ENCODE measurements around the gene ZNF598.

DNA sequence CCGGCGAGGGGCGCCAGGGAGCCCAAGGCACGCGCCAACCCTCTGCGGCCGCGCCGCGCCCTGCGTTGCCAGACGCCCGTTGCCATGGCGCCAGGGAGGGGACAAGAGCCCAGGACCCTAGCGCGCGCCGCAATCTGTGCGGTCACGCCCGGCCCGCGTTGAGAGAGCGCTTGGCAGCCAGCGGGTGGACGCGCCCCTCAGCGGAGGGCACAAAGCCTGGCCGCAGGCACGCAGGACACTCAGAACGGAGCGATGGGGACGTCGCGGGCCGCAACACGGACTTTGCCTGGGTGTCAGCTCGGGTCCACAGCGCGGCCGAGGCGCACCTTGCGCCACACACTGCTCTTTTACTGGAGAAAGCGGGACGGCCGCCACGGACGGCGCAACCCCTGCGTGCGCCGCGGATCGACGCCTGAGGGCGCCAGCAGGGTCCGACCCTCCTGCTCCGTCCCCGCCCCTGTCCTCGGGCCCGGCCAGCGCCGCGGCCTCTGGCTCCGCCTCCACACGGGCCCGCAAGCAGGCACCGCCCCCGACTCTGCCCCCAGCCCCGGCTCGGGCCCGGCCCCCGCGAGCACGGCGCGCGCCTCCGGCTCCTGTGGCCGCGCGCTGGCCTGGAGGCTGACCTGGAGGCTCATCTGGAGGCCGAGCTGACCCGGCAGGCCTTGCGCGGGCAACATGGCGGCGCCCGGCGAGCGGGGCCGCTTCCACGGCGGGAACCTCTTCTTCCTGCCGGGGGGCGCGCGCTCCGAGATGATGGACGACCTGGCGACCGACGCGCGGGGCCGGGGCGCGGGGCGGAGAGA, 25.9 kb downstream of the ZNF598 start, which contains the start of gene GFER:
- TF ChIP-seq POLR2A (IDR thresholded peaks at IDR 0.05; ENCODE audit: low read depth, low read length): peak; percentile 90
- peak; percentile 67; the same call in 1 of the 2 replicates for TF ChIP-seq TAF1 (IDR thresholded peaks at IDR 0.05; ENCODE audit: borderline replicate concordance, low read depth, low read length)
